ENCODE data around the gene LAMC3. TPM values are rescaled to one million over a fixed set of nuclear protein-coding genes. Genes with fewer than 3 reads are reported as not detected.
A peak's percentile ranks its signal among the peaks of the same experiment; 100 is the strongest.

Gene LAMC3
- total RNA-seq, 1 donor from 2014 or later = 30.1 TPM

- DNase-seq (ENCODE audit: low spot score) = no peak
- Mint-ChIP-seq H3K36me3 (ENCODE audit: low read depth, unreplicated experiment) (peaks cover 26% of the 10 kb centered on the region), H3K9me3 (ENCODE audit: unreplicated experiment) (no peaks in the 10 kb centered on the region), H3K4me1 (ENCODE audit: unreplicated experiment) (peaks cover 12% of the 10 kb centered on the region), H3K4me3 (ENCODE audit: unreplicated experiment) (peak overlapping the region; percentile 99), H3K27me3 (ENCODE audit: unreplicated experiment) (peaks cover 2% of the 10 kb centered on the region), H3K27ac (ENCODE audit: unreplicated experiment) (peak overlapping the region; percentile 97)
- TF ChIP-seq, protein P1, sequence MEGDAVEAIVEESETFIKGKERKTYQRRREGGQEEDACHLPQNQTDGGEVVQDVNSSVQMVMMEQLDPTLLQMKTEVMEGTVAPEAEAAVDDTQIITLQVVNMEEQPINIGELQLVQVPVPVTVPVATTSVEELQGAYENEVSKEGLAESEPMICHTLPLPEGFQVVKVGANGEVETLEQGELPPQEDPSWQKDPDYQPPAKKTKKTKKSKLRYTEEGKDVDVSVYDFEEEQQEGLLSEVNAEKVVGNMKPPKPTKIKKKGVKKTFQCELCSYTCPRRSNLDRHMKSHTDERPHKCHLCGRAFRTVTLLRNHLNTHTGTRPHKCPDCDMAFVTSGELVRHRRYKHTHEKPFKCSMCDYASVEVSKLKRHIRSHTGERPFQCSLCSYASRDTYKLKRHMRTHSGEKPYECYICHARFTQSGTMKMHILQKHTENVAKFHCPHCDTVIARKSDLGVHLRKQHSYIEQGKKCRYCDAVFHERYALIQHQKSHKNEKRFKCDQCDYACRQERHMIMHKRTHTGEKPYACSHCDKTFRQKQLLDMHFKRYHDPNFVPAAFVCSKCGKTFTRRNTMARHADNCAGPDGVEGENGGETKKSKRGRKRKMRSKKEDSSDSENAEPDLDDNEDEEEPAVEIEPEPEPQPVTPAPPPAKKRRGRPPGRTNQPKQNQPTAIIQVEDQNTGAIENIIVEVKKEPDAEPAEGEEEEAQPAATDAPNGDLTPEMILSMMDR (IDR thresholded peaks at IDR 0.05; ENCODE audit: unreplicated experiment) = no peak
Observed at GRCh38 chr9:131126059-131126426, 117.1 kb downstream of the LAMC3 start.

- Mint-ChIP-seq H3K27me3 (ENCODE audit: unreplicated experiment) (peaks cover 2% of the 10 kb centered on the region), H3K27ac (ENCODE audit: unreplicated experiment) (no peak overlapping the region), H3K9me3 (ENCODE audit: unreplicated experiment) (no peaks in the 10 kb centered on the region), H3K4me1 (ENCODE audit: unreplicated experiment) (peaks cover 12% of the 10 kb centered on the region), H3K4me3 (ENCODE audit: unreplicated experiment) (no peak overlapping the region), H3K36me3 (ENCODE audit: low read depth, unreplicated experiment) (peaks cover 30% of the 10 kb centered on the region)
- no peak for DNase-seq (ENCODE audit: low spot score)
- TF ChIP-seq, protein P1 (IDR thresholded peaks at IDR 0.05; ENCODE audit: unreplicated experiment) = no peak
Observed at GRCh38 chr9:131129183-131129582, 120.2 kb downstream of the LAMC3 start.

DNA sequence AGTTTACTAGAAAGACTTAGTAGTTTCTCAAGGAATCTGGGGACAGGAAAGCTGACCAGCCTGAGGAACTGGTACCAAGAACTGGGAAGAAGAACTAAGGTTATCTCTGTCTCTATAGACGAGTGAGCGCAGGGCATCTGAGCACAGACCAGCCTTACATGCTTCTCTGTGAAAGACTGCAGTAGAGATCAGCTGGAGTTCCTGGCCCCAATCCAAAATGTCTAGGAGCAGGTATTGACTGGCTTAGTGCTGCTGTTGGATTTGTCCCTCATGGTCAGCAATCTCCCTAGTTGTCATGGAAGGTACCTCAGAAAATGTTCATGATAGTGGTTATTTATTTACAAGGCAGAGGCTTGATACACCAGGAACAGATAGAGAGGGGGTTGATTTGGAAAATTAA lies 129.7 kb downstream of the LAMC3 start:
- Mint-ChIP-seq H3K27me3 (ENCODE audit: unreplicated experiment) (no peaks in the 10 kb centered on the region), H3K9me3 (ENCODE audit: unreplicated experiment) (no peaks in the 10 kb centered on the region), H3K4me1 (ENCODE audit: unreplicated experiment) (peaks cover 2% of the 10 kb centered on the region), H3K27ac (ENCODE audit: unreplicated experiment) (no peak overlapping the region), H3K36me3 (ENCODE audit: low read depth, unreplicated experiment) (peaks cover 24% of the 10 kb centered on the region), H3K4me3 (ENCODE audit: unreplicated experiment) (no peak overlapping the region)
- DNase-seq (ENCODE audit: low spot score) = no peak
- TF ChIP-seq, protein P1 (IDR thresholded peaks at IDR 0.05; ENCODE audit: unreplicated experiment) = no peak

DNA sequence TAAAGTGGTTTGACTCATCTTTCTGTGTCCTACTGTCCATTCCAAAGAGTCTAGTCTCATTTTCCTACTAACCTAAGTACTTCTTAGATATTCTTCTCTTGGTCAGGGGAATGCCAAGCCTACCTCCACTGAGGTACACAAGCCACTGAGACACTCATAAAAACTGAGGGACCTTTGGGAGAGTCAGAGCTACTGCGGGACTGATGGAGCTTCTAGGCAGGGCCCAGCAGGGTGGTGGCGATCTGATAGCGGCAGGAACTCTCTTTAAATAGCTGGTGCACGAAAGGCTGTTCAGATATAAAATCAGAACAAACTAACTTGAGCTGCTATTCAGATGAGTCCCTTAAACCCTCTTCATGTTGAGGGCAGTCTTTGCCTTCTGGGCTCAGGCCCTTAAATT lies 131.1 kb downstream of the LAMC3 start:
- no peaks in the 10 kb centered on the region for H3K27me3 Mint-ChIP-seq (ENCODE audit: unreplicated experiment)
- peaks cover 23% of the 10 kb centered on the region for H3K36me3 Mint-ChIP-seq (ENCODE audit: low read depth, unreplicated experiment)
- H3K4me1 Mint-ChIP-seq (ENCODE audit: unreplicated experiment) = peaks cover 11% of the 10 kb centered on the region
- H3K4me3 Mint-ChIP-seq (ENCODE audit: unreplicated experiment) = no peak overlapping the region
- no peak for DNase-seq (ENCODE audit: low spot score)
- H3K9me3 Mint-ChIP-seq (ENCODE audit: unreplicated experiment) = no peaks in the 10 kb centered on the region
- H3K27ac Mint-ChIP-seq (ENCODE audit: unreplicated experiment) = no peak overlapping the region
- TF ChIP-seq, protein P1 (IDR thresholded peaks at IDR 0.05; ENCODE audit: unreplicated experiment) = no peak

DNA sequence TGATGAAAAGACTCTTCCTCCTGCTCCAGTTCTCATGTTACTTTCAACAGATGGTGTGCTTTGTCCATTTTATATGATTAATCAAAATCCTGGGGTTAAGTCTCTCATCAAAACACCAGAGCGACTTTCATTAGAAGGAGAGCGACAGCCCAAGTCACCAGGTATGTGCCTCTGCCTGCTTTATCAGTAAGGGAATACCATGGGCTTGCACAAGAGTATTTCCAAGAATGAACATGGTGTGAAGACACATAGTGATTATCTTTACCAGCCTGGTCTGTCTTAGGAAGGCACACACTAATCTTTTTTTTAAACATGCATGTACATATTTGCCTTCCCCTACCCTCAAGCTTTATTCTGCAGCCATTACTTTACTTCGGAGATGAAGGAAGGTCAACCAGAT lies 131.6 kb downstream of the LAMC3 start:
- Mint-ChIP-seq H3K9me3 (ENCODE audit: unreplicated experiment) (no peaks in the 10 kb centered on the region), H3K4me1 (ENCODE audit: unreplicated experiment) (peaks cover 11% of the 10 kb centered on the region), H3K36me3 (ENCODE audit: low read depth, unreplicated experiment) (peaks cover 26% of the 10 kb centered on the region), H3K27ac (ENCODE audit: unreplicated experiment) (no peak overlapping the region), H3K27me3 (ENCODE audit: unreplicated experiment) (no peaks in the 10 kb centered on the region), H3K4me3 (ENCODE audit: unreplicated experiment) (no peak overlapping the region)
- DNase-seq (ENCODE audit: low spot score) = no peak
- TF ChIP-seq, protein P1 (IDR thresholded peaks at IDR 0.05; ENCODE audit: unreplicated experiment) = no peak
